OCI-LY1 (cell line): ENCODE data around the gene COG4.

Experiments
- EZH2 ChIP-seq: fragments of 200-600 bp; sonication (generic), shearing (Covaris generic); IDR thresholded peaks from 2 replicates; pipeline ENCODE4 v1.8.0; 2017; ENCODE audit warnings: borderline replicate concordance, mixed run types, mild to moderate bottlenecking, antibody characterized with exemption, low read length, moderate library complexity, mixed read lengths
- TF ChIP-seq, protein P1 (sequence below): fragments of 200-600 bp; sonication (generic), shearing (Covaris generic); IDR thresholded peaks from 2 replicates; pipeline ENCODE4 v1.5.1; 2017; ENCODE audit warnings: mild to moderate bottlenecking, antibody characterized with exemption, low read length, moderate library complexity, mixed read lengths

DNA sequence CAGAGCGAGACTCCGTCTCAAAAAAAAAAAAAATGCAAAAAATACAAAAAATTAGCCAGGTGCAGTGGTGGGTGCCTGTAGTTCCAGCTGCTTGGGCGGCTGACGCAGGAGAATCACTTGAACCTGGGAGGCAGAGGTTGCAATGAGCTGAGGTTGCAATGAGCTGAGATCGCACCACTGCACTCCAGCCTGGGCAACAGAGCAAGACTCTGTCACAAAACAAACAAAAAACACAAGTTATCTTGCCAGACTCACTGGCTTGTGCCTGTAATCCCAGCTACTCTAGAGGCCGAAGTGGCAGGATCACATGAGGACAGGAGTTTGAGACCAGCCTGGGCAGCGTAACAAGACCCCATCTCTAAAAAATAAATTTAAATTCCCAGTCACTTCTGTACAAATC lies 81.0 kb downstream of the COG4 start:
- TF ChIP-seq, protein P1, sequence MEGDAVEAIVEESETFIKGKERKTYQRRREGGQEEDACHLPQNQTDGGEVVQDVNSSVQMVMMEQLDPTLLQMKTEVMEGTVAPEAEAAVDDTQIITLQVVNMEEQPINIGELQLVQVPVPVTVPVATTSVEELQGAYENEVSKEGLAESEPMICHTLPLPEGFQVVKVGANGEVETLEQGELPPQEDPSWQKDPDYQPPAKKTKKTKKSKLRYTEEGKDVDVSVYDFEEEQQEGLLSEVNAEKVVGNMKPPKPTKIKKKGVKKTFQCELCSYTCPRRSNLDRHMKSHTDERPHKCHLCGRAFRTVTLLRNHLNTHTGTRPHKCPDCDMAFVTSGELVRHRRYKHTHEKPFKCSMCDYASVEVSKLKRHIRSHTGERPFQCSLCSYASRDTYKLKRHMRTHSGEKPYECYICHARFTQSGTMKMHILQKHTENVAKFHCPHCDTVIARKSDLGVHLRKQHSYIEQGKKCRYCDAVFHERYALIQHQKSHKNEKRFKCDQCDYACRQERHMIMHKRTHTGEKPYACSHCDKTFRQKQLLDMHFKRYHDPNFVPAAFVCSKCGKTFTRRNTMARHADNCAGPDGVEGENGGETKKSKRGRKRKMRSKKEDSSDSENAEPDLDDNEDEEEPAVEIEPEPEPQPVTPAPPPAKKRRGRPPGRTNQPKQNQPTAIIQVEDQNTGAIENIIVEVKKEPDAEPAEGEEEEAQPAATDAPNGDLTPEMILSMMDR = no peak
- TF ChIP-seq EZH2 = no peak
